MCF 10A (cell line): ENCODE data around the gene KEAP1. TPM values are rescaled to one million over a fixed set of nuclear protein-coding genes. Genes with fewer than 3 reads are reported as not detected.
"Not testable (repeated sequence)": the region's sequence is repeated elsewhere in the genome, so short reads cannot be mapped to it uniquely, and the experiment has no call there.

Experiments
- BruUV-seq: library from RNA; stranded (reverse); fragments of 400-500 nt; replicated peaks from 2 replicates; lab custom pipeline; 2021; lab: Mats Ljungman, UMichigan
- CTCF ChIA-PET: fragments of 300-600 bp; sonication (Branson Sonifier 250); formaldehyde crosslinking; extraction: SDS; loops from one replicate; lab custom pipeline; 2021; ENCODE audit warnings: antibody characterized with exemption, inconsistent platforms; lab: Yijun Ruan, JAX
- POLR2A ChIA-PET: fragments of 300-600, 350-650 bp; sonication (Branson Sonifier 250); formaldehyde crosslinking; extraction: SDS; loops from one replicate; lab custom pipeline; 2020; ENCODE audit warnings: antibody characterized with exemption, inconsistent platforms; lab: Yijun Ruan, JAX
- DNase-seq: peaks from one replicate; pipeline ENCODE4 v3.0.0-alpha.2; 2018; ENCODE audit not compliant: unreplicated experiment
- H3K27ac Mint-ChIP-seq: one replicate; pipeline ENCODE4 v1.8.0; 2022; ENCODE audit warnings: mild to moderate bottlenecking, low read depth, mixed read lengths; ENCODE audit not compliant: unreplicated experiment
- H3K27me3 Mint-ChIP-seq: one replicate; pipeline ENCODE4 v1.8.0; 2022; ENCODE audit warnings: mixed read lengths; ENCODE audit not compliant: insufficient read depth, unreplicated experiment
- H3K36me3 Mint-ChIP-seq: one replicate; pipeline ENCODE4 v1.8.0; 2022; ENCODE audit warnings: mild to moderate bottlenecking, moderate library complexity, mixed read lengths; ENCODE audit not compliant: insufficient read depth, unreplicated experiment
- H3K4me1 Mint-ChIP-seq: one replicate; pipeline ENCODE4 v1.8.0; 2022; ENCODE audit warnings: mixed read lengths; ENCODE audit not compliant: insufficient read depth, unreplicated experiment
- H3K4me3 Mint-ChIP-seq: one replicate; pipeline ENCODE4 v1.8.0; 2022; ENCODE audit warnings: mild to moderate bottlenecking, moderate library complexity, mixed read lengths; ENCODE audit not compliant: unreplicated experiment
- H3K9me3 Mint-ChIP-seq: one replicate; pipeline ENCODE4 v1.8.0; 2022; ENCODE audit warnings: mixed read lengths; ENCODE audit not compliant: unreplicated experiment
- intact Hi-C: fragments of 100-400 bp; cut with micrococcal nuclease; formaldehyde crosslinking; loops from 2 replicates; pipeline ENCODE4 v1.14.1; 2022
- total RNA-seq: library from RNA; stranded (reverse); gene quantifications from 2 replicates; pipeline ENCODE4 v1.2.3, GENCODE V29; 2022
- TF ChIP-seq, protein P1 (sequence below): fragments of 200-600 bp; IDR thresholded peaks from one replicate; pipeline ENCODE4 v1.8.0; 2022; ENCODE audit warnings: antibody characterized with exemption, mild to moderate bottlenecking; ENCODE audit not compliant: unreplicated experiment

KEAP1 gene
- total RNA-seq, 1 experiment from 2014 or later = 46.1 TPM

DNA sequence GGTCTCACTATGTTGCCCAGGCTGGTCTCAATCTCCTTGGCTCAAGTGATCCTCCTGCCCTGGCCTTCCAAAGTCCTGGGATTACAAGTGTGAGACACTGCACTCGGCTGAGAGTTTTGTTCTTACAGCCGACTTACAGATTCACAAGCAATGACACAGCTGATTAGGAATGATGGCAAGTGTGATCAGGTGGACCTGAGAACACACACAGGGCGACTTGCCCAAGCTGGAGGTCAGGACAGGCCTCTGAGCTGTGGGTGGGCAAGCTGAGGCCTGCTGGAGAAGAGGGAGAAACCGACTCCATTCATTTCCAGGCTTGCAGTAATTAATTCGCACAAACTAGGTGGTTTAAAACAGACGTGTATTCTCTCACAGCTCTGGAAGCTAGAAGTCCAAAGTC is 32.5 kb upstream of the KEAP1 start:
- intact Hi-C loops = no loop called here
- peaks cover 10% of the 10 kb centered on the region for H3K27me3 Mint-ChIP-seq
- H3K36me3 Mint-ChIP-seq = no peaks in the 10 kb centered on the region
- no peak overlapping the region for H3K27ac Mint-ChIP-seq
- ChIA-PET POLR2A (interaction anchor here (0.5 to 1.2 kb wide), 9 partner anchors 12 to 408 kb away, joined by 3 to 5 read pairs (median 3); partner anchors contain the start of gene TMED1), CTCF (interaction anchor here (0.9 to 1.5 kb wide), 6 partner anchors 29 to 112 kb away, joined by 4 to 7 read pairs (median 4); no protein-coding TSS in a partner anchor)
- peak; percentile 51 for DNase-seq
- H3K4me3 Mint-ChIP-seq = no peak overlapping the region
- H3K9me3 Mint-ChIP-seq = no peaks in the 10 kb centered on the region
- BruUV-seq = no TSS peak
- H3K4me1 Mint-ChIP-seq = peaks cover 7% of the 10 kb centered on the region
- TF ChIP-seq, protein P1, sequence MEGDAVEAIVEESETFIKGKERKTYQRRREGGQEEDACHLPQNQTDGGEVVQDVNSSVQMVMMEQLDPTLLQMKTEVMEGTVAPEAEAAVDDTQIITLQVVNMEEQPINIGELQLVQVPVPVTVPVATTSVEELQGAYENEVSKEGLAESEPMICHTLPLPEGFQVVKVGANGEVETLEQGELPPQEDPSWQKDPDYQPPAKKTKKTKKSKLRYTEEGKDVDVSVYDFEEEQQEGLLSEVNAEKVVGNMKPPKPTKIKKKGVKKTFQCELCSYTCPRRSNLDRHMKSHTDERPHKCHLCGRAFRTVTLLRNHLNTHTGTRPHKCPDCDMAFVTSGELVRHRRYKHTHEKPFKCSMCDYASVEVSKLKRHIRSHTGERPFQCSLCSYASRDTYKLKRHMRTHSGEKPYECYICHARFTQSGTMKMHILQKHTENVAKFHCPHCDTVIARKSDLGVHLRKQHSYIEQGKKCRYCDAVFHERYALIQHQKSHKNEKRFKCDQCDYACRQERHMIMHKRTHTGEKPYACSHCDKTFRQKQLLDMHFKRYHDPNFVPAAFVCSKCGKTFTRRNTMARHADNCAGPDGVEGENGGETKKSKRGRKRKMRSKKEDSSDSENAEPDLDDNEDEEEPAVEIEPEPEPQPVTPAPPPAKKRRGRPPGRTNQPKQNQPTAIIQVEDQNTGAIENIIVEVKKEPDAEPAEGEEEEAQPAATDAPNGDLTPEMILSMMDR = no peak

DNA sequence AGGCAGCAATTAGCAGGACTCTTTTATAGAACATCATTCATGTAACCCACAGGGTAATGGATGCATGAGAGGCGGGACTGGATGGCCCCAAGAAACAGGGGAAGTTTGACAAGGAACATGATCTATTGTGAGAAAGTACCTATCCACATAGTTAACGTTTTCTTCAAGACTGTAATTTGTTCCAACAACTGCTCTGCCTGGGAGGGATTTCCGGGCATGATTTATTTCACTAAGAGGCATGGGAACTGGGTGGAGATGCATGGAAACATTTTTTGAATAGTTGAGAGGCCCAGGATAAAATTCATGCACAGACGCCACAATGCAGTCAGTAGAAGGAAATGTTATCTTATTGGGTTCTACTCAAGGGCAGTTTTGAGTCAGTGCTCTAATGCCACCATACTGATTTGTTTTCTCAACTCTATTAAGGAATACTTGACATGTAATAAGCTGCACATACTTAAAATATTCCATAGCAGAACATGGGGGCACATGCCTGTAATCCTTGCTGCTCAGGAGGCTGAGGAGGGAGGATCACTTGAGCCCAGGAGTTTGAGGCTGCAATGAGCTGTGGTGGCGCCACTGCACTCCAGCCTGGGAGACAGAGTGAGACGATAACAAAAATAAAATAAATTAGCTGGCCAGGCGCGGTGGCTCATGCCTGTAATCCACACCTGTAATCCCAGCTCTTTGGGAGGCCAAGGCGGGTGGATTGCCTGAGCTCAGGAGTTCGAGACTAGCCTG is 30.7 kb upstream of the KEAP1 start:
- TF ChIP-seq, protein P1 = no peak
- POLR2A ChIA-PET = no interaction called here
- Mint-ChIP-seq H3K9me3 (no peaks in the 10 kb centered on the region), H3K27me3 (no peaks in the 10 kb centered on the region), H3K4me1 (peaks cover 7% of the 10 kb centered on the region), H3K27ac (peak overlapping the region; percentile 51), H3K36me3 (no peaks in the 10 kb centered on the region), H3K4me3 (no peak overlapping the region)
- intact Hi-C loops = no loop called here
- CTCF ChIA-PET = interaction anchor here (1.0 to 1.2 kb wide), 2 partner anchors 19 to 21 kb away, joined by 4 read pairs; no protein-coding TSS in a partner anchor
- no peak for DNase-seq
- BruUV-seq = no TSS peak

DNA sequence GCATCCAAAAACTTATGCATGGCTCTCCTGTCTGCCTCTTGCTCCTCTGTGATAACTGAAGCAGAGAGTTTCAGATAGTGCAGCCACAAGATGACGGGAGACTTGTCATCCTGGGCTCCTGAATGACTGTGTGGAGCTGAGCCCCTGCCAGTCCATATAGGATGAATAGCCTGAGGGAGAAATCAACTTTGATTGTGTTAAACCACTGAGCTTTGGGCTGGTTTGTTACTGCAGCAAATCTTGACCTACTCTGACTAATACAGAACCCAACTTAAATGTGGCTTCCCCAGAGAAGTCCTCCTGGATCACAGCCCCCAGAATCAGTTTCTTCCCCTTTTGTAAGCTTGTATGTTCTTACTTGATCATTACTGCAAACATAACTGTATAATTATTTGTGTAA is 29.3 kb upstream of the KEAP1 start:
- ChIA-PET CTCF (interaction anchor here (1.0 kb wide), 1 partner anchor 20 kb away, joined by 4 read pairs; no protein-coding TSS in a partner anchor), POLR2A (interaction anchor here (1.8 kb wide), 1 partner anchor 24 kb away, joined by 5 read pairs; no protein-coding TSS in a partner anchor)
- intact Hi-C loops = no loop called here
- no peaks in the 10 kb centered on the region for H3K27me3 Mint-ChIP-seq
- TF ChIP-seq, protein P1 = no peak
- no peak for DNase-seq
- no peak overlapping the region for H3K27ac Mint-ChIP-seq
- no TSS peak for BruUV-seq
- H3K9me3 Mint-ChIP-seq = no peaks in the 10 kb centered on the region
- no peaks in the 10 kb centered on the region for H3K36me3 Mint-ChIP-seq
- peaks cover 7% of the 10 kb centered on the region for H3K4me1 Mint-ChIP-seq
- no peak overlapping the region for H3K4me3 Mint-ChIP-seq

DNA sequence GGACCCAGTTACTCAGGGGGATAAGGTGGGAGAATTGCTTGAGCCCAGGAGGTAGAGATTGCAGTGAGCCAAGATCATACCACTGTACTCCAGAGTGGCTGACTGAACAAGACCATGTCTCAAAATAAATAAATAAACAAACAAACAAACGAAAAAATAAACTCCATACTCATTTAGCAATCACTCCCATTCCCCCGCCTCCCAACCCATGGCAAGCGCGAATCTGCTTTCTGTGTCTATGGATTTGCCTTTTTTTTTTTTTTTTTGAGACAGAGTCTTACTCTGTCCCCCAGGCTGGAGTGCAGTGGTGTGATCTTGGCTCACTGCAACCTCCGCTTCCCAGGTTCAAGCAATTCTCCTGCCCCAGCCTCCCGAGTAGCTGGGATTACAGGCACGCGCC is 23.7 kb upstream of the KEAP1 start:
- H3K4me1 Mint-ChIP-seq, POLR2A ChIA-PET, H3K36me3 Mint-ChIP-seq, H3K27me3 Mint-ChIP-seq, H3K9me3 Mint-ChIP-seq, intact Hi-C loops, BruUV-seq, H3K27ac Mint-ChIP-seq, DNase-seq, H3K4me3 Mint-ChIP-seq: not testable (repeated sequence)
- CTCF ChIA-PET = interaction anchor here (0.9 kb wide), 1 partner anchor 19 kb away, joined by 3 read pairs; no protein-coding TSS in a partner anchor
